ENCODE measurements around the gene ASAP2.

ASAP2 gene

DNA sequence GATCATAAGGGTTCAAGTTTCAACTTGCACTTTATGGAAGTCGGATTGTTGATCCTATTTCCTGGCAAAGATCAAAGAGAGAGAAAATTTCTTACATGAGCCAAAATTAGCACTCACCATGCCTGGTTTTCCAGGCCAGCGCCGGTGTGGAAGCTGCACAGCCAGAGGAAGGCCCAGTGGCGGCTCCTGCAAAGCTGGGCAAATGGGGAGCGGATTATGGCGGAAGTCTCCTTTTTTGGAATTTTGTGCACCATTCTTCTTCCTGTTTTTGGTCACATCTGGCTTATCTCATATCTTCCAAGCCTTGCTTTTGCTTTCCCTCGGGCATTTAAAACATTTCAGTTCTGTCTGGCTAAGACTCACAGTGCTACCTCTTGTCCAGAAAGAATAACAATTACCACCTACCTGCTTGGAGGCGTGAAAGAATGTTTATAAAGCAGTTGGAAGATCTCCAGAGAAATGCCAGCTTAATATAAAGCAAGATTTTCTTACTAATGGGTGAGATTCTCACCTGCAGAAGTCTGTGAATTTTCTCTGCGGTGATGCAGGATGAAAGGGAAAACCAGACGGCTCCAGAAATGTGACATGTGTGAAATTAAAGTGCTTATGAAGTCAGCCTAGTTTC is 94.3 kb downstream of the ASAP2 start:
- no peak for DNase-seq

DNA sequence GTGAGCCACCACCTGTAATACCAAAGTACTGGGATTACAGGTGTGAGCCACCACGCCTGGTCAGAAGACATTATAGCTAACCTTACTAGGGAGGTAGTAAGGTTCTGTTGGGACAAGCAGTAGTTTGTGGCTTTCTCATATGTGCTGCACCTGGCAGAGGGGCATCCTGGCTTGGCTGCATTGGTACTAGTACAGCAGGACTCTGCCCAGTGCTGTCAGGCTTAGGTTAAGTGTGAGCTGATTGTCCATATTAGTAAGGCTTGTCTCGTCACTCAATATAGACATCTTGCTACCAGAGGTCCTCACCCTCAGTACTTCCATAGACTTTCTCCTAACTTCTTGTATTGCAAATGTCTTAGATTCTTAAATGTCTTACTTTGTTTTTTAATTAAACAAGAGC is 96.1 kb downstream of the ASAP2 start:
- DNase-seq = no peak

DNA sequence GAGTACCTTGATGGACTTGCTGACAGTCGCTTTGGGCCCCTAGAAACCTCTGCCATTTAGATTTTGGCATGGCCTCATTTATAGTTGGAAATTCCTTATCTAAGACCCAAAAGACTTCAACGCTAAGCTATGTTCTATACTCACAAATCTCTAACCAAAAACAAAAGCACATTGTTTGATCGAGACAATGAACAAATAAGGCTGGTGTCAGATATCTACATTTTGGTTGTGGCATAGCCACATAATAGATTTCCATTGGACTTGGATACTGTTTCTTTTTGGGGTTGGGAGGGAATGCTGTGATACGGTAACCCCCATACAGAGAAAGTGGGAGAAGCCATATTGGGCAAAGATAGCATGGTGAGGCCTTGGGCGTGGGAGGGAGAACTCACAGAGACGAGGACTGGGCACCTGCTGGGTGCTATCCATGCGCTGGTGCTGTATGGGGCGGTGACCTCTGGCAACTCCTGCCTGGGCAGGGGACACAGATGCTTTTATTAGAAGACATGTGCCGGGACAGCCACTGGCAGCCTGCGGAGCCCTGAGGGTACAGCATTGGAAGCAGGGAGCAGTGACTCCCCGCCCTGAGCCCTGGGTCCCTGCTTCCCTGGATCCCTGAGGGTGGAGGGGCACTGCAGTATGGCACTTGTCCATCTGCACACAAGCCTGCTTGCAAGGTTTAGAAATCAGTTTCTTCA is 97.1 kb downstream of the ASAP2 start:
- DNase-seq = no peak

DNA sequence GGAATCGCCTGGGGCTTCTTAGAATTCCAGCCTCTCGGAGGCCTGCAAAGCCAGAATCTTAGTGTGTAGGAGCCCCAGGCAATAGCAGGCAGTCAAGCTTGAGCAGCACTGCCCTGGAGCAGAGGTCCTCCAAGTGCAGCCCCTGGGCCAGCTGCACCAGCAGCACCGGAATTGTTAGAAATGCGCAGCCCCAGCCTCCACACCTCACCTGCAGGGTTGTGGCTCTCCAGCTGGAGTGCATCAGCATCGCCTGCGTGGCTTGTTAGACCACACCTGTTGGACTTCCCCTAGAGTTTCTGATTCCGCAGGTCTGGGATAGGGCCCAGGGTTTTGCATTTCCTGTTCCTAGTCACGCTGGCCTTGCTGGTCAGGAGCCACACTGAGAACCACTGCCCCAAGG is 100.3 kb downstream of the ASAP2 start:
- DNase-seq = no peak

DNA sequence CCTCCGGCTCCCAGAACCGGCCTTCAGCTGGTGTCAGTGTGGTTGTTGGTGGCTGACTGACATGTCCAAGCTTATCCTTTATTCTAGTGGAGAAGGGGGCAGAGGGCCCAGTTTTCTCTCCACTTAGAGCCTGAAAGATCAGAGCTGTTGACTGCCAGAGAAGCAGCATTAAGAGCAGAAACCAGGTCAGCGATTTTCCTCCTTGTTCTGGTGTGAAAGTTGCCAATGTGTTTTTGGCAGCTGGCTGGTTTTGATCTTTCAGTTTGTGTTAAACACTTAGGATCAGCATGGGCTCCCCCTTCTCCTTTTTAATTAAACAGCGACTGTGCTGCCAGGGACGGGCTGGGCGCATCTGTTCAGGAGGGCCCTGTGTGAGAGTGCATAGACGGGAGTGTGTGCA is 100.9 kb downstream of the ASAP2 start:
- no peak for DNase-seq

DNA sequence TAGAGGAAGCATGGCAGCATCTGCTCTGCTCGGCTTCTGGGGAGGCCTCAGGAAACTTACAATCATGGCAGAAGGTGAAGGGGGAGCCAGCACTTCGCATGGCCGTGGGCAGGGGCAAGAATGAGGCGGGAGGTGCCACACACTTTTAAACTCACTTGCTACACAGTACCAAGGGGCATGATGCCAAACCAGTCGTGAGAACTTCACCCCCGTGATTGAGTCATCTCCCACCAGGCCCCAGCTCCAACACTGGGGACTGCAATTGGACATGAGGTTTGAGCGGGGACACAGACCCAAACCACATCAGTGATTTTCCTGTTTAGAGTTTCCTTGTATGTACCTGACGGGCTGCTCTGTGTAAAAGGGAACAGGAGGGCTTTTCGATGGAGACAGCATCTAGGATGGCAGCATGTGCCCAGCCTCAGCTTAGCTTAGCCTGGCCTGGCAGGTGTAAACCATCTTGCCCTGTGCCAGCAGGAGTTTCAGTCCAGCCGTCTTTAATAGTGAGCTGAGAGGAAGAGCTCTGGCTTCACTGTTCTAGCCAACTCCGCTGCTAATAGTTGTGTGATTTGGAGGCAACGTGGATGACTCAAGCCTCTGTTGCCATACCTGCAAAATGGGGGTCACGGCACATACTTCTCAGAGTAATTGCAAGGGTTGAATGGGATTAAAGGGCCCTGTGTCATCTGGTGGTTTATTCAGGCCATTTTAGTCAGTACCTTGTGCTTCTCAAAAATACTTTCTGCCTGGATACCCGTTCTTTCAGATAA is 101.8 kb downstream of the ASAP2 start:
- DNase-seq = no peak

DNA sequence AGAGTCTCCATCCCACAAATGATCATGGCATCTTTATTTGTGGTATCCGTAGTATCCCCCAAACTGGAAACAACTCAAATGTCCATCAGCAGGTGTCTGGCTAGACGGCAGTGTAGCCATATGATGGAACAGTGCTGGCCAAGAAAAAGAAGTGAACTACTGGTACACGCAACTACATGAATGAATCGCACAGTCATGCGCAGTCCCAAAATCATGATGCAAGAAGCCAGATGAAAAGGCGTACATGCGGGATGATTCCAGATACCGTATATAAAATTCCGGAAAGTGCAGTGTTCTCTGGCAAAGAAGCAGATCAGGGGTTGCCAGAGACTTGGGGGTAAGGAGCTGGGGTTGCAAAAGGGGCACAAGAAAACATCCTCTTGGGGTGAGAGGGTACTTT is 102.5 kb downstream of the ASAP2 start:
- DNase-seq = no peak

DNA sequence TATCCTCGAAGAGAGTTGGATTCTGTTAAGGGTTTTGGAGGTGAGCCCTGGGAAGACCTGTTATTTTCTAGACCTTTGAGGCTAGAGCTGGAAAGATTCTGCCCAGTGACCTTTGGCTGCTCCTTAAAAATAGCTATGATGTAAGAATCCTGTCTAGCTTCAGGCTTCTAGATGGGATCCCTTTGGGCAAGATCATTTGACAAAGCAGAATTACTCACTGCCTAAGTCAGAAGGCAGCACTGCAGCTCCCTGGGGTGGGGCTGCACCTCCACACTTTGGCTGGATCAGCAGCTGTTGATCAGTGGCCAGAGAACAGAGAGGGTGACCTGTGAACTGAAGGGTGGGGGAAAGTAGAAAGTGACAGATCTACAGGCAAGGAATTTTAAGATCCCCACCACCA is 103.8 kb downstream of the ASAP2 start:
- no peak for DNase-seq

DNA sequence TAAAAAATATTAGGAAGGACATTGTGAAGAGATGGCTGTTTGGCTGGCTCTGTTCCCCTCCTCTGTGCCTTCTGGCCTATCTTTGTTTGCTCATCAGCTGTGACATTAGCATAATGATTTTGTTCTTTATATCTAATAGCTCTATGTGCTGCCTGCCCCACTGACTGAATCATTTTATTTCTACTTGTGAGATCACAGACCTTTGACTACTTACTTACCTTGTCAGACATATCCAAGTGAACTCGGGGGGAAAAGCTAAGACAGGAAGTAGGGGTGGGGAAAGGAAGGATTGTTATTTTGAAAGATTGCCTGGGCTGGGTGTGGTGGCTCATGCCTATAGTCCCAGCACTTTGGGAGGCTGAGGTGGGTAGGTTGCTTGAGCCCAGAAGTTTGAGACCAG is 104.2 kb downstream of the ASAP2 start:
- no peak for DNase-seq

DNA sequence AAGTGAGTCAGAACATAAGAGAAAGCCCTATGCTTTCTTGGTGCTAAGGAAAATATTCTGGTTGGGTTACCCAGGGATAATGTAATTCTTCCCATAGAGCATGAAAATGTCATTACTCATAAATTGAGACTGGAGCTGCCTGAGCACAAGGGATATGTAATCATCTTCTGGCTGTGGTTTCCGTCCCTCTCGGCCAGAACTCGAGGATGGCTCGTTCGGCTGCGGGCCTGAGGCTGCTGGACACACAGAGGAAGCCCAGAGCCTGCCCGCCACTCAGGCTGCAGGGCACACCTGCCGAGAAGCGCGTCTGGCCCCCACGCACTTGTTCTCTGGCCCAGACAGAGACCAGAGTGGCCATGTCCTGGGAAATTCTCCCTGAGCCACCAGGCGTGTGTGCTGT is 104.9 kb downstream of the ASAP2 start:
- no peak for DNase-seq

DNA sequence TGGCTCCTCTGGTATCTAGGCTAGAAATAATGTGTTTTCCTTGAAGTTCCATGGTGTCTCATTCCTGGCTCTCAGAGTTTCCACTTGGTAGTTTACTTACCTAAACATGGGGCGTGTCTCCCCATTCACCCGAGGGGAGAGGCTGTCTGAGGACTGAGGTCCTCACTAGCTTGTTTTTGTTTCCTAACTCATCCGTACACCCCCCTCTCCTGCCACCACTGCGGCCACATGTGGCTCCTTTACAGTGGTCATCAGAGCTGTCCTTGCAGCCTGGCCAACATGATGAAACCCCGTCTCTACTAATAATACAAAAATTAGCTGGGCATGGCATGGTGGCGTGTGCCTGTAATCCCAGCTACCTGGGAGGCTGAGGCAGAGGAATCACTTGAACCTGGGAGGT is 106.0 kb downstream of the ASAP2 start:
- no peak for DNase-seq

DNA sequence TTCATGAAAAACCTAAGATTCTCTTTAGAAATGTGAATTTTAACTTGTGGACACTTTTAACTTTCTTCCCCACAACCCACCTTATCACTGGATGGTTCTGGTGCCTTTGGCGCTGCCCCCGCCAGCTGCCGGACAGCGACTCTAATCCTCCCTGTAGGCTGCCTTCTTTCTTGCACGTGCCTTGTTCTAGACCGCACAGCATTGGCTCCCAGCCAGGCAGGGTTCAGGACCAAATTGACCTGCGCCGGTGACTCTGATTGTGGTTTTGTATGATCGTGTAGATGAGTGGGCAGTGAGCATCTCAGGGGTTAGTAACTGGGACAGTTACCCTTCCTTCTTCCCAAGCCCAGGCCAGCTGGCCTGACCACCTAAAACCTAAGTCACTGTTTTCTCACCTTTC is 106.8 kb downstream of the ASAP2 start:
- DNase-seq = no peak

DNA sequence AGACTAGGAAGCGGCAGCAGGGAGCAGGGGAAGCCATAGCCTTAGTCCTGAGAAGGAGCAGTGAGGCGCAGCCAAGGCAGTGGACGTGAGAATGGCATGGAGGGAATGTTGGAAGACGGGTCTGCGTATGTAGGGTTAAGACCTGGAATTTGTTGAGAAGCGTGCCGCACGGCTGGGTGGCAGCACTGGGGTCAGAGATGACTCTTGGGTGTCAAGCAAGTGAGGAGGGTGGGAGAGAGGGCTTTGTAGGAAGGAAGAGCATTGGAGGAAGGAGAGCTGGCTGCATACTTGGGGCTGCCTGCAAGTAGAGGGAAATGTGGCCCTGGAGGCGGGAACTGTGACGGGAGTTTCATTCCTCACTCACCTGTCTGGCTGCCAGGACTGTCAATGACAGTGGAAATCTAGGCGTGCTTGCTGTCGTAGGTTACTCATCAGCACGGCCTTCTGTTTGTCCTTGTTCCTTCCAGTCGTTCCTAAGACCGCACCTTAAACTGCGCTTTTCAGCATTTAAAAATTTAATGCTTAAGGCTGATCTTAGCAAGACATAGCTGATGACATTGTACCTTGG is 108.8 kb downstream of the ASAP2 start:
- no peak for DNase-seq

DNA sequence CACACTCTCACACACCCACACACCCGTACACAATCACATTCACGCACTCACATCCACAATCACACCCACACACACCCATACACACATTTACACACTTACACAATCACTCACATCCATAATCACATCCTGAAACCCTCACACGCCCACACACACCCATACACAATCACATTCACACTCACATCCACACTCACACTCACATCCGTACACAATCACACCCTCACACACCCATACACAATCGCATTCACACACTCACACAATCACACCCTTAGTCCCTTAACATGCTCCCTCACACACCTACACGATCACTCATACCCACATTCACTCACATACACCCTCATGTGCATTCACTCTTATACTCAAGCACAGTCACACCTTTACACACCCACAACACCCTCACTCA is 110.9 kb downstream of the ASAP2 start:
- no peak for DNase-seq

DNA sequence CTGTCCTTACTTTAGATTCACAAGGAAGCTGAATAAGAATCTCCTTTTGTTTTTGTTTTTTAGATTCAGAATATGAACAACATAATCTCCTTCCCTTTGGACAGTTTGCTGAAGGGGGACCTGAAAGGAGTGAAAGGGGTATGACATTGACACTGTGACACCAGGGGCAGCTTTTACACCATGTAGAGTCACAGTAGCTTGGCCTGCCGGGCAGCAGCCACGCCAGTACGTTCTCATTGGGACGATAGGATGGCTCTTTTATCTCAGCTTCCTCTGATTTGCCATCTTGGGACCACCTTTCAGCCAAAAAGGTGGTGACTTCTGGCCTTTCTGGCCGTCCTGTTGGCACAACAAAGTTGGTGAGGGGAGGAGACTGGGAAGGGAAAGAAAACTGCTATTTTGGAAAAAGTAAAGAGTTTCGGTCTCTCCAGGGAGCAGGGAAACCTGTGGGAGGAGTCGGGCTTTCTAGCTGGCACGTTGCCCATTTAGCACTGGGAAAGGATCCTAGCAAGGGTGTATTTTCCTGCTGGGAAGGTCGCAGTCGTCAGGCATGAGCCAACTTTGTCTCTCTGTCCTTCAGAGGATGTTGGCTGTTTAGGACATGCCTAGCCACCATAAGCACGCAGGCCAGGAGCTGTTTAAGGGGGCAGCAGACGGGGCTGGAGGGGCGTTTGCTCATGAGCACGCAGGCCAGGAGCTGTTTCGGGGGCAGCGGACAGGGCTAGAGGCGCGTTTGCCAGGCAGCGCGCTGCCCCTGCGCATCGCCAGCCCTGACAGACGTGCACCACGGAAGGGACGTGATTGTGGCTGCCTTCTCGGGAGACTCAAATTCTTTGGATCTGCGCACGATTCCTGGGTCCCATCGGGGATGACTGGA is 112.1 kb downstream of the ASAP2 start:
- DNase-seq = no peak

DNA sequence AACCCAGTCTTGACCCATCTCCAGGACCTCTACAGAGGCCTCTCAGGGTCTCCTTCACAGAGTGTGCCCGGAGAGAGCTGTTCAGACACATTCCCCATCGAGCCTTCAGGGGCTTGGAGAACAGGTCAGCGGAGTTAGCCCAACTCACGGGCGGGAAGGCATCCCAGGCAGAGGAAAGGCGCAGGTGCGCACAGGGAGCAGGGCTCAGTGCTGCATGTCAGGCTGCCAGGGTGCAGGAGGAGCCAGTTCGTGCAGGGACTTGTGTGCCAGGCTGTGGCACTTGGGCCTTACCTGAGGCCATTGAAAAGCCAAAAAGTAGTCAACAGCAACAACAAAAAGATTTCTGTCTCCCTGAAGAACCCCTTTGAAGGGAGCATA is 112.7 kb downstream of the ASAP2 start:
- DNase-seq = no peak

DNA sequence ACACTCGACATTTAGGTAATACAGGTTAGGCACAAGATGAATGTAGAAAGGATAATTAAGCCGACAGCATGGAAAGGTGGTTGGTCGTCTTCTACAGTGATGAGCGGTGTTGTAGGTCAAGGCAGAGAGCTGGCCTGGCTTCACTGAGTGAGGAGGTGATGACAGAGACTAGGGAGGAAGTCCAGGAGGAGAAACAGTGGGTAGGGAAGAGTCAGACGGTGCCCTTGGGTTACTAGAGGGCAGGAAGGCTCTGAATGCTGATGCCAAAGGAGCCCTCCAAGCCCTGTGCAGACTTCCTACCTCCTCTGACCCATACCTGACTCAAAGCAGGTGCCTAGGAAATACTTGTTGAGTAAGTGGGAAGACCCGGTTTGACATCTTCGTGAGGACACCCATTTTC is 116.0 kb downstream of the ASAP2 start:
- no peak for DNase-seq

DNA sequence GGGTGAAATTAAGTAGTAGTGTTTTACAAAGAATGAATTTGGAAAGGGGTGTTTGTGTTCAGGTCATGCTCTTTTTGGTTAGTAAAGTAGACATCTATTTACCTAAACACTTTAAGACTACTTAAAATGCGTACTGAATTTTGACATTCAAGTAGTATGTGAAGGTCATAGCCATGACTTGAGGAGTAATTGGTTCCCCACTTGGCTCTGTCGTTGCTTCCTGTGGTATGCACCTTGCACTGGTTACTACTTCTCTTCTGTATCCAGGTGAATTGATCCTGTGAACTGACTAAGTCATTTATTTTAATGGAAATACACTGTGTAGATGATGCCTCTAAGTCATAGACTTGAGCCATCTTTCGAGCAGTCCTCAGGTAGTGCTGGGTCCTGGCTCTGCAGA is 118.8 kb downstream of the ASAP2 start:
- DNase-seq = no peak

DNA sequence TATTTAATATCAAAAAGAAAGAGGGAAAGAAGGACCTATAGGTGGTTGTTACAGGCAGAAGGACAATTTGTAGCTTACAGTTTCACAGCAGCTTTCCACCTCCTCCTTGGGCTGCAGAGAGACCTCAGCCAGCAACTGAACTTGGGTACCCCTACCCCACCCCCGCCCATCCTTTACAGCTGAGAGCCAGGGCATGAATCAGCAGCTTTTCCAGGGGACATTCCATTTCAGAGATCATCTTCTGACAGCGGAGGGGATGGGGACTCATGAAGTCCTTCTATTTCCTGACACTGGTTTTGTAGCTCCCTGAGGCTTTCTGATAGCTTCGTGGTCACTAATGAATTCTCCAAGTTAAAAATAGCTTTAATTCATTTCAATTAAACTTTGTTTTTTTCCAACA is 120.4 kb downstream of the ASAP2 start:
- no peak for DNase-seq

DNA sequence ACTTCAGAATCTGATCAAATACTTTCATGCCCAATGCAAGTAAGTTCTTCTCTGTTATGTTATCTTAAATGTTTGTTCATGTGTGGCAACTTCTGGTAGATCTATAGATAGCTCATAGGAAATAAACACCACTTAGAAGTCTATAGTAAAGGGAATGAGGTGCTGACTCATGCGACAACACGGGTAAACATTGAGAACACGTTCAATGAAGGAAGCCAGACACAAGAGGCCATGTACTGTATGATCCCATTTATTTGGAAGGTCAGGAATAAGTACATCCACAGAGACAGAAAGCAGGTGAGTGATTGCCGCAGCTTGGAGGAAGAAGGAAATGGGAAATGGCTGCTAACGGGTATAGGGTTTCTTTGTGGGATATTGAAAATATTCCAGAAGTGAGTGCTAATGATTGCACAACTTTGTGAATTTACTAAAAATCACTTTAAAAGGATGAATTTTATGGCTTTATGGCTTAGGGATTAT is 121.3 kb downstream of the ASAP2 start:
- DNase-seq = no peak

DNA sequence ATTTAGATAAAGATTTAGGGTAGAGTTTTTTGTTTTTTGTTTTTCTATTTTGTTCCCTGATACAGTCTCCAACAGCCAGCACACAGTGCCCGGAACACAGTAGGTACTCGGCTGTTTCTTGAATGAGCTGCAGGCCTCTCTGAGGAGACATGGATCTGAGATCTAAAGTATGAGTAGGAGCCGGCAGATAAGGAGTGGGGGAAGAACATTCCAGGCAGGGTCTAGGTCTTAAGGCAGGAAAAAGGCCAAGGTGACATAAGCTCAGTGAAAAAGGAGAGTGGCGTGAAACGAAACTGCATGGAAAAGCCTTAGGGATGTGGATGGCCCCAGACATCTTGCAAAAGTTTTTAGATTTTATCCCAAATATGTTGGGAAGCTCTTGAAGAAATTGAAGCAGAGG is 122.3 kb downstream of the ASAP2 start:
- DNase-seq = no peak

DNA sequence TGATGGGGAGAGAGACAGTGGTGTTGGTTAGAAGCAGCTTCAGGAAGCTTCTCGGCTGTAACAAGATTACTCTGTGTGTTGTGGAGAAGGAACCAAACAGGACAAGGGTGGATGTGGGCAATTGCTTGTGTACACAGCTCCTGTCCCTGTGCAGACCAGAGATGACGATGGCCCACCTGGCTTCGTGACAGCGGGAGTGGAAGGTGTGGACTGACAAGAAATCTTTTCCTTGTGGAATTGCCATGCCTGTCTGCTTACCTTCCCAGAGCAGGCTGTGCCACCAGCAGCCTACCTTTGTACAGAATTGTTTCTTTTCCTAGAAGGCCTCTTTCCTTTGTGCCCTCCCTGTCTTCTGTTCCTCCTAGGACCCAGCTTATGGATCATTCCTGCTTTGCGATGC is 122.9 kb downstream of the ASAP2 start:
- no peak for DNase-seq
